Prostate gland (tissue), 2 donors: Measurements from ENCODE around the gene DLGAP4.

Experiments
- POLR2A ChIP-seq: fragments of 450-650 bp; IDR thresholded peaks from one replicate; pipeline ENCODE4 v1.6.1; 2016; ENCODE audit warnings: antibody characterized with exemption, mild to moderate bottlenecking
- POLR2AphosphoS5 ChIP-seq: sonication (generic); formaldehyde crosslinking; IDR thresholded peaks from one replicate; pipeline ENCODE4 v1.6.1; 2017; ENCODE audit warnings: antibody characterized with exemption
- TF ChIP-seq, protein P1 (sequence below), 4 experiments: fragments of 200-600 bp in 2 of 4; fragments of 450-650 bp in 2 of 4; sonication (generic) in 2 of 4; IDR thresholded peaks; 1 replicate in 3 of 4; 2 replicates in 1 of 4; pipeline ENCODE4 v1.5.1; 2016 to 2019; ENCODE audit warnings: antibody characterized with exemption in 4 of 4, mild to moderate bottlenecking in 2 of 4, moderate library complexity in 2 of 4

DNA sequence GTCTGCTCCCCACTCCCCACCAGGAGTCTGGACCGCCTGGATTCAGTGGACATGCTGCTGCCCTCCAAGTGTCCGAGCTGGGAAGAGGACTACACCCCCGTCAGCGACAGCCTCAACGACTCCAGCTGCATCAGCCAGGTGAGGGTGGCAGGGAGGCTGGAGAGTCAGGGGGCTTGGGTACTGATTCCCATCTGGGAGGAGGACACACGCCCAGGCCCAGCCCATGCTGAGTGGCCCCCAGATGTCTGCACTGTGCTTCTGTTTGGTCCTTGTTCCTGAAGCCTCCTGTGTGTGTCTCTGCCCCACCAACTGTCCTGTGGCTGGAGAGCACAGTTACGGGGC is 133.6 kb downstream of the DLGAP4 start:
- TF ChIP-seq POLR2A = no peak
- TF ChIP-seq, protein P1, sequence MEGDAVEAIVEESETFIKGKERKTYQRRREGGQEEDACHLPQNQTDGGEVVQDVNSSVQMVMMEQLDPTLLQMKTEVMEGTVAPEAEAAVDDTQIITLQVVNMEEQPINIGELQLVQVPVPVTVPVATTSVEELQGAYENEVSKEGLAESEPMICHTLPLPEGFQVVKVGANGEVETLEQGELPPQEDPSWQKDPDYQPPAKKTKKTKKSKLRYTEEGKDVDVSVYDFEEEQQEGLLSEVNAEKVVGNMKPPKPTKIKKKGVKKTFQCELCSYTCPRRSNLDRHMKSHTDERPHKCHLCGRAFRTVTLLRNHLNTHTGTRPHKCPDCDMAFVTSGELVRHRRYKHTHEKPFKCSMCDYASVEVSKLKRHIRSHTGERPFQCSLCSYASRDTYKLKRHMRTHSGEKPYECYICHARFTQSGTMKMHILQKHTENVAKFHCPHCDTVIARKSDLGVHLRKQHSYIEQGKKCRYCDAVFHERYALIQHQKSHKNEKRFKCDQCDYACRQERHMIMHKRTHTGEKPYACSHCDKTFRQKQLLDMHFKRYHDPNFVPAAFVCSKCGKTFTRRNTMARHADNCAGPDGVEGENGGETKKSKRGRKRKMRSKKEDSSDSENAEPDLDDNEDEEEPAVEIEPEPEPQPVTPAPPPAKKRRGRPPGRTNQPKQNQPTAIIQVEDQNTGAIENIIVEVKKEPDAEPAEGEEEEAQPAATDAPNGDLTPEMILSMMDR (IDR thresholded peaks at IDR 0.05) = no peak
- TF ChIP-seq POLR2AphosphoS5 = no peak
